Heart right ventricle (tissue), 16 donors: ENCODE data around the gene SYS1. TPM values are rescaled to one million over a fixed set of nuclear protein-coding genes. Genes with fewer than 3 reads are reported as not detected.

Experiments
- ATAC-seq, 8 donors: fragments of 200-7000 bp; cut with Tn5 transposase; one replicate each; pipeline ENCODE4 v1.9.1; 2020; ENCODE audit warnings: mild to moderate bottlenecking in 8 of 8, moderate library complexity in 8 of 8, moderate number of reproducible peaks in 1 of 8
- DNase-seq, 2 donors: peaks; one replicate each; pipeline ENCODE4 v3.0.0-alpha.2; 2020
- H3K27ac ChIP-seq, 10 donors: fragments of 200-600 bp; sonication (generic) in 2 of 10; one replicate each; pipeline versions ENCODE4 v1.5.0 to v1.8.0; 2020 to 2022; ENCODE audit warnings: mild to moderate bottlenecking in 3 of 10
- H3K27me3 ChIP-seq, 7 donors: fragments of 200-600 bp; one replicate each; pipeline ENCODE4 v1.8.0; 2021 to 2022; ENCODE audit warnings: mild to moderate bottlenecking in 2 of 7
- H3K36me3 ChIP-seq, 9 donors: fragments of 200-600 bp; sonication (generic) in 1 of 9; one replicate each; pipeline versions ENCODE4 v1.5.0 to v1.8.0; 2020 to 2022; ENCODE audit warnings: mild to moderate bottlenecking in 2 of 9
- H3K4me1 ChIP-seq, 9 donors: fragments of 200-600 bp; sonication (generic) in 1 of 9; one replicate each; pipeline versions ENCODE4 v1.5.0 to v1.8.0; 2020 to 2022; ENCODE audit warnings: mild to moderate bottlenecking in 4 of 9
- H3K4me3 ChIP-seq, 10 donors: fragments of 200-600 bp; sonication (generic) in 2 of 10; one replicate each; pipeline versions ENCODE4 v1.5.0 to v1.8.0; 2020 to 2022; ENCODE audit warnings: mild to moderate bottlenecking in 7 of 10, moderate library complexity in 2 of 10
- H3K9me3 ChIP-seq, 11 donors: fragments of 200-600 bp in 10 of 11; sonication (generic) in 2 of 11; one replicate each; pipeline versions ENCODE4 v1.5.0 to v1.8.0; 2013 to 2022; ENCODE audit warnings: mild to moderate bottlenecking in 2 of 11, control low read depth in 1 of 11, moderate library complexity in 1 of 11
- WGBS, 2 donors: extraction: QIAGEN DNeasy Blood & Tissue Kit; methylation state at CpG; one replicate each; pipeline ENCODE4 v1.1.7; 2013; ENCODE audit warnings: inconsistent platforms in 1 of 2; 5-methylcytosine and 5-hydroxymethylcytosine counted together
- intact Hi-C, 10 donors: fragments of 100-400 bp; cut with DNase I; formaldehyde crosslinking; loops; one replicate each; pipeline versions ENCODE4 v1.11.1 to v1.14.2; 2022
- polyA plus RNA-seq, 2 donors: library from polyadenylated mRNA; stranded (reverse); fragments of 200-250 nt; gene quantifications; one replicate each; pipeline ENCODE4 v1.2.3, GENCODE V29; 2013
- total RNA-seq, 10 donors: library from RNA; stranded (reverse); fragmentation: NEBNext Ultra II Directional in 3 of 10; extraction: Animal tissue kit (Norgen Biotek cat#: 25700) in 3 of 10; gene quantifications; one replicate each; pipeline versions ENCODE4 v1.2.1 to v1.2.4, GENCODE V29; 2021 to 2023
- TF ChIP-seq, protein P1 (sequence below), 9 donors: fragments of 200-600 bp; sonication (generic) in 2 of 9; IDR thresholded peaks; one replicate each; pipeline versions ENCODE4 v1.5.0 to v1.8.0; 2021 to 2022; ENCODE audit warnings: antibody characterized with exemption in 9 of 9, mild to moderate bottlenecking in 5 of 9, moderate library complexity in 1 of 9
- donor health status: Arrhythmogenic right ventricular cardiomyopathy.
- donor health status: ischemic (EF 13 %, LVEDD 7.1; RV severe dilation, severe dysfunction).
- donor health status: healthy with polysubstance abuse.
- donor health status: DM: no; HTN: yes; CAD: no.
- donor health status: DM: no; HTN: no; CAD: no.
- donor health status: ischemic (EF 25% LVEDD 6.9; RV normal size, moderate dysfunction).
- donor health status: ischemic (EF 25% LVEDD 5.7; RV mildly dilated, moderate dysfunction).
- donor health status: healthy.
- donor health status: DM: yes; HTN: yes; CAD: no.
- donor health status: Ischemic cardiomyopathy.
- donor health status: ischemic (EF 35%, LVEDD 5.7; RV mildly dilated, moderate dysfunction).
- donor health status: nonischemic (EF 11% LVEDD 7.7; RV severe dilation, severe dysfunction).
- donor health status: DM: yes; HTN: yes; CAD: no.
- donor health status: PGD.
- donor health status: ischemic (EF 29% LVEDD 5.4; RV normal size, mild dysfunction).
- donor health status: nonischemic (EF 23%, LVEDD 6.1; RV moderate dilation, normal function).

SYS1 gene
- total and polyA plus RNA-seq, 12 donors, result 11.7 to 34.5 (median 18.2) TPM

DNA sequence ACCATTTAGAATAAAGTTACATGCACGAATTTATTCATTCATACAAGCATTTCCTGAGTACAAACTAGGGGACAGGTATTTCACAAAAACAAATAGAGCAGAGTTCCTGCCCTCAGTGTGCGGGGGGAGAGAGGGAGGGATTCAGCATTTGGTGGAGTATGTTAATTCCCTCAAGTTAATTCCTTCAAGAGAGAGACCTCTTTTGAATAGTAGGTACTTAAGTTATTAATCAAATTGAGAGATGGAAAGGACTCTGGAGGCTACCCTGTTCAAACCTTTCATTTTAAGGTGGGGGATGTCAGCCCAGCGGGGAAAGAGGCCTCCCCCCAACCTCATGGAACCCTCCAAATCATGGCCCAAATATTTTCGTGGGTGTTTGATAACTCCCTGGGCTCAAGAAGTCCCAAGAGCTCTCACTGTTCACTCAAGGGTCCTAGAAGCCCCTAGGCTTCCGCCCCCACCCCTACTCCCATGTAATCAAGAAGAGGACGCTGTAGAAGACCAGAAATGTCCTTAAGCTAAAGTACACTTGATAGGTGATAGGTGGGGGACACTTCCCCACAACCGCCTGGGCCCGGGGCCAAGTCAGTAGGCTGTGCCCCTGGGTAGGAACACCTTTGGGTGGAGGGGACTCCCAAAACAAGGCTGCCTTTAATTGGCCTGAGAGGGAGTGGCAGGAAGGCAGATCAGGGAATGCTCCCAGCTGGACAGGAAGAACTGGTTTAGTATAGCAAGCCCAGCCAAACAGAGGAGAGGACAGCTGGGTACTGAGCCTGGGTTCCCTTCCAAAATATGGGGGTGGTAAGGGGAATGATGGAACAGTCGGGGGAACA lies 17.6 kb upstream of the SYS1 start:
- intact Hi-C loops, result no loop called here
- H3K27ac ChIP-seq, result peak overlapping the region; percentile 53 to 97 (median 94)
- no peaks in the 10 kb centered on the region for H3K27me3 ChIP-seq
- H3K36me3 ChIP-seq, result peaks cover 0 to 6% (median 0%) of the 10 kb centered on the region in 9 donors
- H3K9me3 ChIP-seq, result no peaks in the 10 kb centered on the region
- peak overlapping the region in 9 of 10 donors; percentile 1 to 90 (median 84) for H3K4me3 ChIP-seq
- no peak for DNase-seq
- H3K4me1 ChIP-seq, result peaks cover 3 to 77% (median 67%) of the 10 kb centered on the region in 9 donors
- TF ChIP-seq, protein P1, sequence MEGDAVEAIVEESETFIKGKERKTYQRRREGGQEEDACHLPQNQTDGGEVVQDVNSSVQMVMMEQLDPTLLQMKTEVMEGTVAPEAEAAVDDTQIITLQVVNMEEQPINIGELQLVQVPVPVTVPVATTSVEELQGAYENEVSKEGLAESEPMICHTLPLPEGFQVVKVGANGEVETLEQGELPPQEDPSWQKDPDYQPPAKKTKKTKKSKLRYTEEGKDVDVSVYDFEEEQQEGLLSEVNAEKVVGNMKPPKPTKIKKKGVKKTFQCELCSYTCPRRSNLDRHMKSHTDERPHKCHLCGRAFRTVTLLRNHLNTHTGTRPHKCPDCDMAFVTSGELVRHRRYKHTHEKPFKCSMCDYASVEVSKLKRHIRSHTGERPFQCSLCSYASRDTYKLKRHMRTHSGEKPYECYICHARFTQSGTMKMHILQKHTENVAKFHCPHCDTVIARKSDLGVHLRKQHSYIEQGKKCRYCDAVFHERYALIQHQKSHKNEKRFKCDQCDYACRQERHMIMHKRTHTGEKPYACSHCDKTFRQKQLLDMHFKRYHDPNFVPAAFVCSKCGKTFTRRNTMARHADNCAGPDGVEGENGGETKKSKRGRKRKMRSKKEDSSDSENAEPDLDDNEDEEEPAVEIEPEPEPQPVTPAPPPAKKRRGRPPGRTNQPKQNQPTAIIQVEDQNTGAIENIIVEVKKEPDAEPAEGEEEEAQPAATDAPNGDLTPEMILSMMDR (IDR thresholded peaks at IDR 0.05), result no peak
- 57 to 60% methylated on average over 9 of the region's 9 CpGs for WGBS, 2 donors
- peak in 3 of 8 donors; percentile 17 to 27 (median 22) for ATAC-seq

DNA sequence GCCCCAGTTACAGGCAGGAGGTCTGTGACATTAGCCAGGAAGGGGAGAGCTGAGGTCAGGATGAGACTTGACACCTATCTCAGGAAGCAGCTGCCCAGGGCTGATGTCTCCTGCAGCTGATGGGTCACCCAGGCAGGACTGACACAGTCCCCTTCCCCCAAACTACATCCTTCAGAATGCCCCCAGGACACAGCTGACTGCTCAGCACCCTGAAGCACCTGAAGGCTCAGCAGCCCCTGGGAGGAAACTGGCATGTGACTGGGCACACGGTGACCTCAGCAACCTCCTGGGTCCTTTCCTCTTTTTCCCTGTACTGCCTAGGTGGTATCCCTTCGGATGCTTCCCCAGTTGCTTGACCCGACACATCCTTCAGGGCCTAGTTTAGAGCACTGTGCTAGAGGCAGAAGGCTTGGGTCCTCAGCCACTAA lies 16.7 kb upstream of the SYS1 start:
- no peak for DNase-seq
- no peaks in the 10 kb centered on the region for H3K36me3 ChIP-seq

DNA sequence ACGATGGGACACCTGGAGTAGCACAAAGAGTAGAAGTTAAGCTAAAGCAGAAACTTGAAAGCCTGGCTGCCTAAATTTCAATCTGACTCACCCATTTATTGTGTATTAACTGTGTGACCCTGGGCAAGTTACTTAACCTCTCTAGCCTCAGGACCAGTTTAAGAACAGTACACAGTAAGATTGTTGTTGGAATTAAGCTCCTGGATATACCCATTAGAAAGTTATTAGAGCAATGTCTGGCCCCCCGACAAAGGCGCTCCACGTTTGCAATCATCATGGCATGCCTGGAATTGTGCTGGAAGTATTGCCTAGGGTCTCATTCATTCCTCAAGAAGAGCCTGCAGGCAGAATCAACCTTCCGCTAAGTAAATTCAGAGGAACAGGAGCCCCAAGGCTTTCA lies 16.1 kb upstream of the SYS1 start:
- 43 to 58% methylated on average over 5 of the region's 5 CpGs for WGBS, 2 donors
- DNase-seq, result no peak
- Histone ChIP-seq H3K9me3 (no peaks in the 10 kb centered on the region), H3K36me3 (no peaks in the 10 kb centered on the region), H3K27me3 (no peaks in the 10 kb centered on the region), H3K4me1 (peaks cover 3 to 63% (median 54%) of the 10 kb centered on the region in 9 donors), H3K4me3 (peak overlapping the region; percentile 55 to 90 (median 83)), H3K27ac (peak overlapping the region; percentile 75 to 97 (median 94))
- intact Hi-C loops, result no loop called here
- TF ChIP-seq, protein P1 (IDR thresholded peaks at IDR 0.05), result no peak
- no peak for ATAC-seq

More for the DNA sequence above, 16.7 kb upstream of the SYS1 start:
- Histone ChIP-seq H3K4me1 (peaks cover 3 to 67% (median 59%) of the 10 kb centered on the region in 9 donors), H3K4me3 (peak overlapping the region; percentile 55 to 90 (median 83)), H3K27ac (peak overlapping the region; percentile 46 to 97 (median 94)), H3K9me3 (no peaks in the 10 kb centered on the region), H3K27me3 (no peaks in the 10 kb centered on the region)
- whole genome bisulfite sequencing, 2 donors, result 38 to 42% methylated on average over 3 of the region's 3 CpGs
- intact Hi-C loops, result no loop called here
- TF ChIP-seq, protein P1 (IDR thresholded peaks at IDR 0.05), result no peak
- ATAC-seq, result no peak

DNA sequence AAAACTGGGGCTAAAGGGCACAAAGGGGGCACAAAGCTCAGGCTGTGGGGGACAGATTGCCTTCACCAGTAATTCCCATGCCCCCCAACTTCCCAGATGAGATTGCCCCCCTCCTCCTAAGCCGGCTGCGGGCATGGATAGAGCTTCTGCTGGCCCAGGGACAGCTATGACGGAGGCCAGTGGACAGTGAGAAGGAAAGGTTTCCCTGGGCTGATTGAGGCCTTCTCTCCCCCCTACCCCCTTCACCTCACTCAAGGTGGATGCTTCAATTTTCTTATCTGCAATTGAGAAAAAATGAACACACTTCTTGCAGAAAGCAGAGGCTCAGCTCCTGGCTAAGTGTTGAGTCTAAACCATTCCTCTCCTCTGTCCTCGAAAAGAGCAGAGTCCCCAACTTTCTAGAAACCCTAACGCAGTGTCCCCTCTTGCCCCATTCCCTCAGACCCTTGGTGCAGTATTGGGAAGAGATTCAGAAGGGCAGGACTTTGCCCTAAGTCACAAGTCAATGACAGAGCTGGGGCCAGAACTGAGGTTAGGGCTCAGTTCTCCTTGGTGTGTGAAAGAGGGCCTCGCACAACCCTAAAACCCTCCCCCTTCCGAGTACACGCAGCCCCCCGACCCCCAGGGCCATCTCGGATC lies 15.5 kb upstream of the SYS1 start:
- intact Hi-C loops, result no loop called here
- Histone ChIP-seq H3K9me3 (no peaks in the 10 kb centered on the region), H3K4me1 (peaks cover 3 to 57% (median 48%) of the 10 kb centered on the region in 9 donors), H3K4me3 (peak overlapping the region; percentile 55 to 90 (median 83)), H3K27ac (peak overlapping the region; percentile 75 to 97 (median 94)), H3K27me3 (no peaks in the 10 kb centered on the region), H3K36me3 (no peaks in the 10 kb centered on the region)
- DNase-seq, result no peak
- WGBS, 2 donors, result 19 to 20% methylated on average over 10 of the region's 10 CpGs
- TF ChIP-seq, protein P1 (IDR thresholded peaks at IDR 0.05), result no peak
- ATAC-seq, result peak in 6 of 8 donors; percentile 12 to 50 (median 37)
